ENCODE results near the gene TFAP2B. TPM values are rescaled to one million over a fixed set of nuclear protein-coding genes. Genes with fewer than 3 reads are reported as not detected.

Gene TFAP2B
- total and polyA plus RNA-seq, 2 donors from 2014 or later: 11.6 to 25.3 TPM

DNA sequence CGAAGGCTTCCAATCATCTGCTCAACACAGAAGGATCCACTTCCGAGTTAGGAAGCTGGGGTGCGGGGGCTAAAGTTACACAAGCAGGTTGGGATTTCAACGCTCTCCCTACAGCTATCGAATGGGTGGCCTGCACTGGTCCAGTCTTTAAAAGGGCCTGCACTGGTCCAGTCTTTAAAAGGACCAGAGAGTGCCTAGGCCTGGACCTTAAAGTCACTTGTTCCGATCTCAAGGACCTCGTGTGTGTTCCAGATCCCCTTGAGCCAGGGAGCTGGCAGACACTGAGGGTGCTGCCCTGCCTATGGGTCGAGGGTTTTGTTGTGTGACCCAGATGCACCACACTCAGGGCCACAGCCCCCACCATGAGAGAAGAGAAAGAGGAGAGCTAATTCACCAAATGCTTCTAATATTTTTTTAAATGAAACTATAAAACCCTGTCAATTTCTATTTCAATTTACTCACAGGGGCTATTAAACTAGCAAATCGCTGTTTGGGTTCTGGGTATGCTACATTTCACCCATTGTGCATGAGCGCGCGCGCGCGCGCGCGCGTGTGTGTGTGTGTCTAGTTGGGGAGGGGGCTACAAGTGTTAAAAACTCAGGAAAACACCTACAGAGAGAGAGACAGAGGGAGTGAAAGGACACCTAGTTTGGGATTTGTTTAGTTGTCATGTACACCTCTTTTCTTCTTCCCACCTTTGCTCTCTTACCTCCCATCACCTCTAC is 7.5 kb downstream of the TFAP2B start:
- H3K36me3 ChIP-seq (ENCODE audit: control insufficient read depth in 2 of 3, insufficient read depth in 3 of 3, low read length in 3 of 3): no peaks in the 10 kb centered on the region
- no peaks in the 10 kb centered on the region for H3K4me1 ChIP-seq (ENCODE audit: control insufficient read depth in 2 of 3, insufficient read depth in 2 of 3, low read depth in 1 of 3, low read length in 3 of 3)
- H3K4me3 ChIP-seq (ENCODE audit: low read length in 3 of 3): peak overlapping the region in 2 of 3 donors; percentile 12 to 69
- H3K9ac ChIP-seq (ENCODE audit: low read length in 3 of 3): peak overlapping the region in 1 of 3 donors; percentile 62
- intact Hi-C loops (cut with DNase I): no loop called here
- H3K27me3 ChIP-seq (ENCODE audit: control insufficient read depth, insufficient read depth, low read length): peaks cover 85% of the 10 kb centered on the region
- peak overlapping the region; percentile 43 to 54 for H3K27ac ChIP-seq (ENCODE audit: low read depth in 2 of 2, low read length in 2 of 2)
- DNase-seq: no peak
- no peaks in the 10 kb centered on the region for H3K9me3 ChIP-seq (ENCODE audit: control insufficient read depth in 2 of 3, insufficient read depth in 1 of 3, low read length in 3 of 3)
- no peak for TF ChIP-seq CTCF (IDR thresholded peaks at IDR 0.05; ENCODE audit: borderline replicate concordance, extremely low read depth, insufficient read depth)
- no peak for FAIRE-seq

GRCh38 chr6:50826803-50827202 is 8.1 kb downstream of the TFAP2B start:
- no peaks in the 10 kb centered on the region for H3K9me3 ChIP-seq (ENCODE audit: control insufficient read depth in 2 of 3, insufficient read depth in 1 of 3, low read length in 3 of 3)
- H3K27me3 ChIP-seq (ENCODE audit: control insufficient read depth, insufficient read depth, low read length): peaks cover 85% of the 10 kb centered on the region
- peak overlapping the region in 1 of 3 donors; percentile 69 for H3K4me3 ChIP-seq (ENCODE audit: low read length in 3 of 3)
- no peaks in the 10 kb centered on the region for H3K36me3 ChIP-seq (ENCODE audit: control insufficient read depth in 2 of 3, insufficient read depth in 3 of 3, low read length in 3 of 3)
- no peak for DNase-seq
- peak overlapping the region in 1 of 3 donors; percentile 57 for H3K9ac ChIP-seq (ENCODE audit: low read length in 3 of 3)
- no peak for TF ChIP-seq CTCF (IDR thresholded peaks at IDR 0.05; ENCODE audit: borderline replicate concordance, extremely low read depth, insufficient read depth)
- intact Hi-C loops (cut with DNase I): no loop called here
- no peak for FAIRE-seq
- no peaks in the 10 kb centered on the region for H3K4me1 ChIP-seq (ENCODE audit: control insufficient read depth in 2 of 3, insufficient read depth in 2 of 3, low read depth in 1 of 3, low read length in 3 of 3)
- peak overlapping the region in 1 of 2 donors; percentile 54 for H3K27ac ChIP-seq (ENCODE audit: low read depth in 2 of 2, low read length in 2 of 2)

- H3K27me3 ChIP-seq (ENCODE audit: control insufficient read depth, insufficient read depth, low read length): peaks cover 77% of the 10 kb centered on the region
- no peak for FAIRE-seq
- intact Hi-C loops (cut with DNase I): no loop called here
- H3K4me3 ChIP-seq (ENCODE audit: low read length in 3 of 3): no peak overlapping the region
- DNase-seq: no peak
- TF ChIP-seq CTCF (IDR thresholded peaks at IDR 0.05; ENCODE audit: borderline replicate concordance, extremely low read depth, insufficient read depth): no peak
- no peaks in the 10 kb centered on the region for H3K4me1 ChIP-seq (ENCODE audit: control insufficient read depth in 2 of 3, insufficient read depth in 2 of 3, low read depth in 1 of 3, low read length in 3 of 3)
- no peak overlapping the region for H3K27ac ChIP-seq (ENCODE audit: low read depth in 2 of 2, low read length in 2 of 2)
- no peaks in the 10 kb centered on the region for H3K9me3 ChIP-seq (ENCODE audit: control insufficient read depth in 2 of 3, insufficient read depth in 1 of 3, low read length in 3 of 3)
- no peak overlapping the region for H3K9ac ChIP-seq (ENCODE audit: low read length in 3 of 3)
- H3K36me3 ChIP-seq (ENCODE audit: control insufficient read depth in 2 of 3, insufficient read depth in 3 of 3, low read length in 3 of 3): no peaks in the 10 kb centered on the region
These were observed 10.4 kb downstream of the TFAP2B start for GRCh38 chr6:50829049-50829448.
